Measurements from ENCODE around the gene DLG5.
A peak's percentile ranks its signal among the peaks of the same experiment; 100 is the strongest.

DLG5 gene

GRCh38 chr10:77911535-77912123 lies 14.9 kb downstream of the DLG5 start:
- no peak for DNase-seq

GRCh38 chr10:77910524-77911145 lies 15.9 kb downstream of the DLG5 start:
- DNase-seq = no peak

DNA sequence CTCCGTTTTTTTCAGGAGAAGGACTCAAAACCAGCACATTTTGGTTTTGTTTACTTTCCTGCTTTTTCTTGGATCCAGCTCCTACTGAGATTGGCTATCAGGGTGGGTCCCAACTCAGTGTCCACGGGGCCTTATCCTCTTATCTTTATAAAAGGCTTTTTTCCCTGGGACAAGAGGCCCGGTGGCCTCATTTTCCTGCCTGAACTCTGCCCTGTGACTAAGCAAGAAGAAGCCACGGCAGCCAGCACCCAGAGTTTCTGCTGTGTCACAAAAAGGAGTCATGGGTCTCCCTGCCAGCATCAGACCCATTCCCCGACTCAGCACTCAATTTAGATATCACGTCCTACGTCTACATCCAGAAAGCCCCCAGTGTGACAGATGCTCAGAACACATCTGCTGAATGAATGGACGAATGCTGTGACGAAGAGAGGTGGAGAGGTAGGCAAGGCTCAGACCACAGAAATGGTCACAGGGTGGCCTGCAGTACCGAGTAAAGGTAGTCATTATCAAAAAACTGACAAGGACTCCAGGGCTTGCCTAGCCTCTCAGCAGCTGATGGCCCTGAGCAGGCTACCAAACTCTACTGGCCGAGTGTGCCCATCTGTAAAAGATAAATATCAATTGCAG lies 16.7 kb downstream of the DLG5 start:
- no peak for DNase-seq

- no peak for DNase-seq
Measured at GRCh38 chr10:77909021-77909748, 17.4 kb downstream of the DLG5 start.

GRCh38 chr10:77907900-77908717 lies 18.4 kb downstream of the DLG5 start:
- DNase-seq = no peak

- DNase-seq = no peak
Measured at GRCh38 chr10:77907462-77907861, 19.1 kb downstream of the DLG5 start.

DNA sequence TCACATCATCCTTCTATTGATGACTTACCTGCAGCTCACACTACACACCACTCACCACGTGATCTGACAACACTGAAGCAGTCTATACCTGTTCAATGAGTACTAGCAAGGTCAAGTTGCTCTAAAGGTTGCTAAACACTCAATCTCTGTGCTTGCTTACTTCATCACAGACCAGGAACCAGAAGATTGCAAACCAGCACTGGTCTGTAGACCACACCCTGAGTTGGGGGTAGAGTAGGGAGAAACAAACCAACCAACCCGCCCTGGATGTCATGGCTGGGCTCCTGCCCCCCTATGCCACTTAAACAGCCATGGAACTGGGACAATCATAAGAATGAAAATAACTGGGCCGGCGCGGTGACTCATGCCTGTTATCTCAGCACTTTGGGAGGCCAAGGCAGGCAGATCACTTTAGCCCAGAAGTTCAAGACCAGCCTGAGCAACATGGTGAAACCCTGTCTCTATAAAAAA lies 19.6 kb downstream of the DLG5 start:
- no peak for DNase-seq

GRCh38 chr10:77905781-77906180 lies 20.8 kb downstream of the DLG5 start:
- no peak for DNase-seq

DNA sequence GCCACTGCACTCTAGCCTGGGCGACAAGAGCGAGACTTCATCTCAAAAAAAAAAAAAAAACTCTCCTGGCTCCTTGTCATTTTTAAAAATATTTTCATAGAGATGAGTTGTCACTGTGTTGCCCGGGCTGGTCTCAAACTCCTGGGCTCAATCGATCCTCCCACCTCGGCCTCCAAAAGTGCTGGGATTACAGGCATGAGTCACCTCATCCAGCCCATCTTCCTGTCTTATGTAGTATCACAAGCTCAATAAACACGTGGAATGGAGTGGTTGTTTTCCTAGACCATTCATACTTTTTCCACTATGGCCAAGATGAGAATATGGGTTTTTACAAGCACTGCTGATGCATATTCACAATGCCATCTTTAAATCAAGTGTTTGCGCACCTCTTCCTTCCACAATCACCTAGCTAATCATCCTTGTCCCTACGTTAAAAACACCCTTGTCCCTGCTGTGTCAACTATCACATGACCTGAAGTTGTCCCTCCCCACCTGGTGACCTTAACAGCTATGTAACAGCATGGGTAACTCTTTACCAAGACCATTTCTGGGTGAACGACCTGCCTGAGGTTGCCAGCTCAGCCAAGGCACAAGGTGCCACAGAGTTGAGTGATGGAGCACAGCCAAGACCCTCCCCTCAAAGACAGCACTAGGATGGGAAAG lies 21.3 kb downstream of the DLG5 start:
- no peak for DNase-seq

DNA sequence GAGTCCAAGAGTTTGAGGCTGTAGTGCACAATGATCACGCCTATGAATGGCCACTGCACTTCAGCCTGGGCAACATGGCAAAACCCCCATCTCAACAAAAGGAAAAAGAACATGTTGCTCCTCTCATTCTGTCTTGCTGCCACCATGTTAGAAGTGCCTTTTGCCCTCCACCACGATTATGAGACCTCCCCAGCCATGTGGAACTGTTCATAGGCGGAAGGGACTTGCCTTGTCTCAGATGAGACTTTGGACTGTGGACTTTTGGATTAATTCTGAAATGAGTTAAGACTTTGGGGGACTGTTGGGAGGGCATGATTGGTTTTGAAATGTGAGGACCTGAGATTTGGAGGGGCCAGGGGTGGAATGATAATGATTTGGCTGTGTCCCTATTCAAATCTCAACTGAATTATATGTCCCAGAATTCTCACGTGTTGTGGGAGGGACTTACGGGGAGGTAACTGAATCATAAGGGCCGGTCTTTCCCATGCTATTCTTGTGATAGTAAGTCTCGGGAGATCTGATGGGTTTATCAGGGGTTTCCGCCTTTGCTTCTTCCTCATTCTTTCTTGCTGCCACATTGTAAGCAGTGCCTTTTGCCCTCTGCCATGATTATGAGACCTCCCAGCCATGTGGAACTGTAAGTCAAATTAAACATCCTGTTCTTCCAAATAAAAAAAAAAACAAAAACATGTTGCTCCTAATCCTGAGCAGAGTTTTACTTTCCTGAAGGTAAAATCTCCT lies 22.3 kb downstream of the DLG5 start:
- no peak for DNase-seq

DNA sequence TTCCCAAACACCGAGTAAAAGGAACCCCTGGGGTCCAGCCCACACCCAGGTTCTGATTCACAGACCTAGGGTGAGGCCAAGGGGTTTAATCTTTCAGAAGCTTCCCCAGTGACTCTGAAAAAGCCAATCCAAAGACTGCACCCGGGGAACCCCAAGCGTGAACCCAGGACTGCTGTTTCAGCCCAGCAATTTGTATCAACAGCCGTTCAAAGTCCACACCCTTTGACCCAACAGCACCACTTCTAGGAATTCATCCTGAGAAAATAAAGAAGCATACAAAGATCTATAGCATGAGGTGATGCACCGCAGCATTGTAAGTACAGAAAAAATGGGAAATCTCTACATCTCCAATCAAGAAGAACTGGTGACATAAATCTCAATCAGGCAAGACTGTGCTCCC lies 24.4 kb downstream of the DLG5 start:
- DNase-seq = no peak

GRCh38 chr10:77901743-77902142 lies 24.8 kb downstream of the DLG5 start:
- DNase-seq = no peak

GRCh38 chr10:77899690-77900089 lies 26.9 kb downstream of the DLG5 start:
- no peak for DNase-seq

GRCh38 chr10:77899080-77899477 lies 27.5 kb downstream of the DLG5 start:
- no peak for DNase-seq

GRCh38 chr10:77898323-77899079 lies 28.1 kb downstream of the DLG5 start:
- peak; percentile 77 for DNase-seq

DNA sequence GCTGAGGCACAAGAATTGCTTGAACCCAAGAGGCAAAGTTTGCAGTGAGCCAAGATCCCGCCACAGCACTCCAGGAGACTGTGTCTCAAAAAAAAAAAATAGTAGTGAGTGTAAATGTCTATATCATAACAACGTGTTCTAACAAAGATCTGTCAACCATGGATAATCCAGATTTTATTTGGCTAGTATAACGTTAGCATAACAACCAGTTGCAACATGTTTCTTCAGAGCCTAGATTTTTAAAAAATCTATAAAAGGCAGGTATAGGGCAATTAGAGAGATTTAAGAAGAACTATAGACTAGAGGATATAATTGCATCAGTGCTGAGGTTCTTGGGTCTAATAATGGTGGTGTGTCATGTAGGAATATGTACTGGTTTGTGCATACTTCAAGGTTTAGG lies 30.5 kb downstream of the DLG5 start:
- no peak for DNase-seq

DNA sequence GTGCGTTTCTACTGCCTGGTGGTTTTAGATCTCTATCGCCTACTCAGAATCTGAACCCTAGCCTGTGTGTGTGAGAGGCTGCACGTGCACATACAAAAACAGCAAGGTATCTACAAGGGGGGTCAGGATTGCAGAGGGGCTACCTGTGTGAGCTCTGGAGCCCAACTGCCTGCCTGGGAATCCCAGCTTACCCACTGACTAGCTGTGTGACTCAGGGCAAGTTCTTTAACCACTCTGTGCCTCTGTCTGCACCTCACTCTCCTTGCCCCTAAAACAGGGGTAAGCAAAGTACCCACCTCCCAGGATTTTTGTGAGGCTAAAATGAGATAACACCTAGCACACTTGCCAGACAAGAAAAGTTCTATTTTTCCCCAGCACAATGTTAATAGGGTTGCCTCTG lies 32.5 kb downstream of the DLG5 start:
- no peak for DNase-seq

DNA sequence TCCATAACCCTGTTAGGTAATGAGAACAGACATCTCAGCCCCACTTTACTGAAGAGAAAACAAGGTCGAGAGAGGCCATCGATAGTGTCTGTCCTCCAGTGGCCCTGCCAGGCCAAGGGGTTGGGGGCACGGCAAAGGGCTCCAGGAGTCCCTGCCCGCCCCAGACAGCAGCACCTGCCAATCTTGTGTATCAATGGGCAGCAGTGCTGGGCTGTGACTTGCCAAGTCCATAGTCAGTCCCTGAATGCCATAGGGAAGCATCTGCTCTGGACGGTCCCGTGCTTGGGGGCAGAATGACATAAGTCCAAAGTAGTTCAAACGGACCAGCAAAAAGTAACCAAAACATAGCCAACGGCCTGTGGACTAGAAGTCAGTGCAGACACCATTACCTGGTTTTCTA lies 33.2 kb downstream of the DLG5 start:
- no peak for DNase-seq

DNA sequence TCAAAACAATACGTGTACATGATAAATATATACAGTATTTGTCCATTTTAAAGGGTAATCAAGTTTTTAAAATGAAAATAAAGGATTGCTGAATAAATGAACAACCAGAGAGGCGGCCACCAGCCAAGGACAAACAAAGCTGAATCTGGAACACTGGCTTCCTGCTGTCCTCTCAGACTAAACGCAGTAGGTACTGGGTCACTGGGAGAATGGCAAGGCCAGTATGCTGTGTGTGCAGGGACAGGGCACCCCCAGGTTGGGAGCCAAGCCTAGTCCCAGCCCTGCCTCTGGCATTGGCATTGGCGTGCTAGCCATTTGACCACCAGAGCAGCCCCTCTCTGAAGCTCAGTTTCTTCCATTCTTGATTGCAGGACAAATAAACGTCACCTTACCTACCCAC lies 33.8 kb downstream of the DLG5 start:
- no peak for DNase-seq

- no peak for DNase-seq
Measured at GRCh38 chr10:77892021-77892739, 34.4 kb downstream of the DLG5 start.

All from islet precursor cell (in vitro differentiated cells).